Measurements from ENCODE around the gene DPEP1.
"Not testable (repeated sequence)": the region's sequence is repeated elsewhere in the genome, so short reads cannot be mapped to it uniquely, and the experiment has no call there.

Gene DPEP1

GRCh38 chr16:89660146-89660545 lies 46.7 kb downstream of the DPEP1 start:
- TF ChIP-seq CTCF (IDR thresholded peaks at IDR 0.05; ENCODE audit: low read depth, low read length) (no peak), MAX (IDR thresholded peaks at IDR 0.05; ENCODE audit: low read depth, low read length) (no peak), POLR2A (IDR thresholded peaks at IDR 0.05; ENCODE audit: extremely low read depth, insufficient read length) (no peak), MYC (IDR thresholded peaks at IDR 0.05; ENCODE audit: low read depth, low read length) (no peak)

GRCh38 chr16:89661215-89661614 lies 47.8 kb downstream of the DPEP1 start:
- no peak for TF ChIP-seq CTCF (IDR thresholded peaks at IDR 0.05; ENCODE audit: low read depth, low read length)
- TF ChIP-seq MYC (IDR thresholded peaks at IDR 0.05; ENCODE audit: low read depth, low read length), result no peak
- no peak for TF ChIP-seq MAX (IDR thresholded peaks at IDR 0.05; ENCODE audit: low read depth, low read length)
- no peak for TF ChIP-seq POLR2A (IDR thresholded peaks at IDR 0.05; ENCODE audit: extremely low read depth, insufficient read length)
- no peak for DNase-seq (ENCODE audit: low read depth)
- H3K4me3 ChIP-seq (ENCODE audit: low read depth, low read length), result no peak overlapping the region

More at GRCh38 chr16:89660146-89660545, 46.7 kb downstream of the DPEP1 start:
- no peak overlapping the region for H3K4me3 ChIP-seq (ENCODE audit: low read depth, low read length)
- no peak for DNase-seq (ENCODE audit: low read depth)

GRCh38 chr16:89664238-89664637 lies 50.8 kb downstream of the DPEP1 start:
- not testable (repeated sequence) for H3K4me3 ChIP-seq (ENCODE audit: low read depth, low read length); DNase-seq (ENCODE audit: low read depth)

- peak; percentile 29 for TF ChIP-seq CTCF (IDR thresholded peaks at IDR 0.05; ENCODE audit: low read depth, low read length)
- DNase-seq (ENCODE audit: low read depth), result peak; percentile 43
- H3K4me3 ChIP-seq (ENCODE audit: low read depth, low read length), result not testable (repeated sequence)
Observed at GRCh38 chr16:89667000-89667399, 53.6 kb downstream of the DPEP1 start.

- no peak overlapping the region for H3K4me3 ChIP-seq (ENCODE audit: low read depth, low read length)
- TF ChIP-seq MYC (IDR thresholded peaks at IDR 0.05; ENCODE audit: low read depth, low read length) (no peak), CTCF (IDR thresholded peaks at IDR 0.05; ENCODE audit: low read depth, low read length) (no peak), MAX (IDR thresholded peaks at IDR 0.05; ENCODE audit: low read depth, low read length) (no peak), POLR2A (IDR thresholded peaks at IDR 0.05; ENCODE audit: extremely low read depth, insufficient read length) (no peak)
- no peak for DNase-seq (ENCODE audit: low read depth)
Observed at GRCh38 chr16:89667633-89668032, 54.2 kb downstream of the DPEP1 start.

- DNase-seq (ENCODE audit: low read depth), result no peak
- no peak overlapping the region for H3K4me3 ChIP-seq (ENCODE audit: low read depth, low read length)
- TF ChIP-seq POLR2A (IDR thresholded peaks at IDR 0.05; ENCODE audit: extremely low read depth, insufficient read length), result no peak
Observed at GRCh38 chr16:89668790-89669158, 55.3 kb downstream of the DPEP1 start.

- no peak overlapping the region for H3K4me3 ChIP-seq (ENCODE audit: low read depth, low read length)
- no peak for TF ChIP-seq POLR2A (IDR thresholded peaks at IDR 0.05; ENCODE audit: extremely low read depth, insufficient read length)
- no peak for TF ChIP-seq MAX (IDR thresholded peaks at IDR 0.05; ENCODE audit: low read depth, low read length)
- TF ChIP-seq MYC (IDR thresholded peaks at IDR 0.05; ENCODE audit: low read depth, low read length), result no peak
- TF ChIP-seq CTCF (IDR thresholded peaks at IDR 0.05; ENCODE audit: low read depth, low read length), result no peak
- no peak for DNase-seq (ENCODE audit: low read depth)
Observed at GRCh38 chr16:89669755-89670154, 56.3 kb downstream of the DPEP1 start.
